OCI-LY1 (cell line): Measurements from ENCODE around the gene PRKAB1.

ENCODE experiments used
- H2AFZ ChIP-seq: fragments of 200-600 bp; sonication (generic), shearing (Covaris generic); 2 replicates; pipeline ENCODE4 v1.6.0; 2014; ENCODE audit warnings: antibody characterized with exemption, mild to moderate bottlenecking, low read length
- H3F3A ChIP-seq: fragments of 200-600 bp; sonication (generic), shearing (Covaris generic); 2 replicates; pipeline ENCODE4 v1.6.0; 2014; ENCODE audit warnings: mild to moderate bottlenecking, antibody characterized with exemption, low read length, moderate library complexity; ENCODE audit not compliant: insufficient read depth
- H3K27ac ChIP-seq: fragments of 200-600 bp; sonication (generic); 2 replicates; pipeline ENCODE4 v1.5.1; 2014; ENCODE audit warnings: low read length, mixed run types, mild to moderate bottlenecking, low read depth; ENCODE audit not compliant: poor library complexity, severe bottlenecking
- H3K27me3 ChIP-seq: fragments of 200-600 bp; sonication (generic); 2 replicates; pipeline ENCODE4 v1.6.0; 2014; ENCODE audit warnings: antibody characterized with exemption, mild to moderate bottlenecking, low read length, moderate library complexity; ENCODE audit not compliant: insufficient read depth
- H3K36me3 ChIP-seq: fragments of 200-600 bp; sonication (generic); 2 replicates; pipeline ENCODE4 v1.6.1; 2014; ENCODE audit warnings: mild to moderate bottlenecking, antibody characterized with exemption, low read length, moderate library complexity, mixed read lengths; ENCODE audit not compliant: insufficient read depth
- H3K4me1 ChIP-seq: fragments of 200-600 bp; sonication (generic); 2 replicates; pipeline ENCODE4 v1.5.1; 2014; ENCODE audit warnings: mild to moderate bottlenecking, low read length, moderate library complexity; ENCODE audit not compliant: insufficient read depth, severe bottlenecking
- H3K4me2 ChIP-seq: fragments of 200-600 bp; sonication (generic), shearing (Covaris generic); 2 replicates; pipeline ENCODE4 v1.6.1; 2014; ENCODE audit warnings: low read length
- H3K4me3 ChIP-seq: fragments of 200-600 bp; sonication (generic); 2 replicates; pipeline ENCODE4 v1.5.1; 2014; ENCODE audit warnings: low read length, low read depth, mild to moderate bottlenecking, mixed read lengths; ENCODE audit not compliant: poor library complexity, severe bottlenecking
- H3K79me2 ChIP-seq: fragments of 200-600 bp; shearing (Covaris generic); 2 replicates; pipeline ENCODE4 v1.6.1; 2016; ENCODE audit warnings: mixed run types, low read length, mixed read lengths; ENCODE audit not compliant: insufficient read depth
- H3K9ac ChIP-seq: fragments of 200-600 bp; sonication (generic), shearing (Covaris generic); 2 replicates; pipeline ENCODE4 v1.6.1; 2014; ENCODE audit warnings: mild to moderate bottlenecking, low read length, mixed read lengths
- H3K9me2 ChIP-seq: fragments of 200-600 bp; sonication (generic), shearing (Covaris generic); 2 replicates; pipeline ENCODE4 v1.6.1; 2014; ENCODE audit warnings: low read depth, mild to moderate bottlenecking, low read length, mixed read lengths
- H3K9me3 ChIP-seq: fragments of 200-600 bp; shearing (Covaris generic); 2 replicates; pipeline ENCODE4 v1.6.1; 2014; ENCODE audit warnings: low read length, mixed read lengths
- H4K20me1 ChIP-seq: fragments of 200-600 bp; sonication (generic), shearing (Covaris generic); 2 replicates; pipeline ENCODE4 v1.6.0; 2016; ENCODE audit warnings: mild to moderate bottlenecking, low read length; ENCODE audit not compliant: insufficient read depth
- EZH2 ChIP-seq: fragments of 200-600 bp; sonication (generic), shearing (Covaris generic); IDR thresholded peaks from 2 replicates; pipeline ENCODE4 v1.8.0; 2017; ENCODE audit warnings: borderline replicate concordance, mixed run types, mild to moderate bottlenecking, antibody characterized with exemption, low read length, moderate library complexity, mixed read lengths
- TF ChIP-seq, protein P1 (sequence below): fragments of 200-600 bp; sonication (generic), shearing (Covaris generic); IDR thresholded peaks from 2 replicates; pipeline ENCODE4 v1.5.1; 2017; ENCODE audit warnings: mild to moderate bottlenecking, antibody characterized with exemption, low read length, moderate library complexity, mixed read lengths

PRKAB1 gene

DNA sequence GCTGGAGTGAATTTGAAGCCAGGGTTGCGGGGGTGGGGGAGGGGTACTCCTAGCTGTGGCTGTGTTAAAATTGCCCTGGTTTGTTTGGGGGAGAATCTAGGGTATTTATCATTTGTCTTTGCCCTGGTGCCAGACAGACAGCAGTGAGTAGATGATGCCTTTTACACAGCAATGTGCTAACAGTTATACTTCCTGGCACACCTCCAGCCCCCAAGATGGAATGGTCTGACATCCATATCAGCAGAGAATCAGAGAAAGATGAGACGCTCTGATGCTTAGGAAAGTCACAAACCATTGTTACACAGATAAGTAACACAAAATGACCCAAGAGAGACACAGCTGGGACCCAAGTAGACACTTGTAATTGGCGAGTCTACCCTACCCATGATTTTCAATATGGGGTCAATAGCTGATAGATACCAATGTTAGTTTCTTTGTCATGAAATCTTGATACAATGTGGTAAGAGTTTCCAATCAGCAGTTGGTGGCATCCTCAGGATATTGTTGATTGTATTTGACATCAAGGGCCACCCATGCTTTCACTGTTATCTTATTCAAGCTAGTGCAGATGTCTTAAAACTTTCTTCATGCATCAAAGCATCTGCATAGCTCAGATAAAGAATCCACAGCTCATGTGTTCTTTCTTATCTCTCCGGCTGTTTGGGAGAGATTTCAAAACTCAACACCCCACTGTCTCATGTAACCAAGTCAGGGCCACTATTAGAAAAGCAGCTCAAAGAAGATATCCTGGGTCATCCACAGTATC is 2.6 kb upstream of the PRKAB1 start:
- no peak overlapping the region for H3K27ac ChIP-seq
- no peak overlapping the region for H3K9ac ChIP-seq
- no peaks in the 10 kb centered on the region for H3K27me3 ChIP-seq
- peak overlapping the region; percentile 95; the same call in 1 of the 2 replicates for H2AFZ ChIP-seq
- TF ChIP-seq, protein P1, sequence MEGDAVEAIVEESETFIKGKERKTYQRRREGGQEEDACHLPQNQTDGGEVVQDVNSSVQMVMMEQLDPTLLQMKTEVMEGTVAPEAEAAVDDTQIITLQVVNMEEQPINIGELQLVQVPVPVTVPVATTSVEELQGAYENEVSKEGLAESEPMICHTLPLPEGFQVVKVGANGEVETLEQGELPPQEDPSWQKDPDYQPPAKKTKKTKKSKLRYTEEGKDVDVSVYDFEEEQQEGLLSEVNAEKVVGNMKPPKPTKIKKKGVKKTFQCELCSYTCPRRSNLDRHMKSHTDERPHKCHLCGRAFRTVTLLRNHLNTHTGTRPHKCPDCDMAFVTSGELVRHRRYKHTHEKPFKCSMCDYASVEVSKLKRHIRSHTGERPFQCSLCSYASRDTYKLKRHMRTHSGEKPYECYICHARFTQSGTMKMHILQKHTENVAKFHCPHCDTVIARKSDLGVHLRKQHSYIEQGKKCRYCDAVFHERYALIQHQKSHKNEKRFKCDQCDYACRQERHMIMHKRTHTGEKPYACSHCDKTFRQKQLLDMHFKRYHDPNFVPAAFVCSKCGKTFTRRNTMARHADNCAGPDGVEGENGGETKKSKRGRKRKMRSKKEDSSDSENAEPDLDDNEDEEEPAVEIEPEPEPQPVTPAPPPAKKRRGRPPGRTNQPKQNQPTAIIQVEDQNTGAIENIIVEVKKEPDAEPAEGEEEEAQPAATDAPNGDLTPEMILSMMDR = no peak
- no peak for TF ChIP-seq EZH2
- no peaks in the 10 kb centered on the region for H3K9me3 ChIP-seq
- no peak overlapping the region for H3K4me2 ChIP-seq
- H3F3A ChIP-seq = no peaks in the 10 kb centered on the region
- H3K36me3 ChIP-seq = peaks cover 10% of the 10 kb centered on the region
- H3K4me1 ChIP-seq = peaks cover 27% of the 10 kb centered on the region
- peaks cover 11% of the 10 kb centered on the region; the same call in 1 of the 2 replicates for H3K79me2 ChIP-seq
- H3K9me2 ChIP-seq = no peaks in the 10 kb centered on the region
- no peak overlapping the region for H3K4me3 ChIP-seq
- no peaks in the 10 kb centered on the region for H4K20me1 ChIP-seq

DNA sequence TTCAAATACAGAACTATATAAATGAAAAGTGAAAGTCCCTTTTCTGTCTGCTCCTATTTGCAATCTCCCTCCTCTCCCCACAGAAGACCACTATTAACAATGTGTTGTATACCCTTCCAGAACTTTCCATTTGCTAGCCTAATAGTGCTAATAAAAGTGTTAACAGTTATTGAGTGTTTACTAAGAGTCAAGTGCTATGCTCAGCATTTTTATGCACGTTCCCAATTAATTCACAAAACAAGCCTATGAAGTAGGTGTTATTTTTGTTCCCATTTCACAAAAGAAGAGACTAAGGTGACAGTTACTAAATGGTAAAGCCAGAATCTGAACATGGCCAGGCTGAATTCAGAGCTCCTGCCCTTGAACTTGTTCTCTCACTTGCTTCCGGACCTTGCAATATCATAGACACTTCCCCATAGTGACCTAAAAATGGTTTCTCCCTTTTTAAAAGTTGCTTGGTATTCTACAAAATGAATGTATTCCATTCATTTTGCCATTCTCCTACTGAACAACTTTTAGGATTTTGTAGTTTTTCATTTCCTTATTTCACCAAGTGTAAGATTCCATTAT is 1.6 kb upstream of the PRKAB1 start:
- Histone ChIP-seq H3K4me2 (peak overlapping the region; percentile 91), H3K27ac (peak overlapping the region; percentile 82), H3K79me2 (peaks cover 11% of the 10 kb centered on the region; the same call in 1 of the 2 replicates), H4K20me1 (no peaks in the 10 kb centered on the region), H2AFZ (peak overlapping the region; percentile 95), H3K9me2 (no peaks in the 10 kb centered on the region), H3K9me3 (no peaks in the 10 kb centered on the region), H3K4me3 (peak overlapping the region; percentile 97), H3K9ac (no peak overlapping the region; the same call in 1 of the 2 replicates), H3K27me3 (no peaks in the 10 kb centered on the region), H3K36me3 (peaks cover 19% of the 10 kb centered on the region), H3K4me1 (peaks cover 34% of the 10 kb centered on the region), H3F3A (no peaks in the 10 kb centered on the region)
- TF ChIP-seq, protein P1 = no peak
- TF ChIP-seq EZH2 = no peak

DNA sequence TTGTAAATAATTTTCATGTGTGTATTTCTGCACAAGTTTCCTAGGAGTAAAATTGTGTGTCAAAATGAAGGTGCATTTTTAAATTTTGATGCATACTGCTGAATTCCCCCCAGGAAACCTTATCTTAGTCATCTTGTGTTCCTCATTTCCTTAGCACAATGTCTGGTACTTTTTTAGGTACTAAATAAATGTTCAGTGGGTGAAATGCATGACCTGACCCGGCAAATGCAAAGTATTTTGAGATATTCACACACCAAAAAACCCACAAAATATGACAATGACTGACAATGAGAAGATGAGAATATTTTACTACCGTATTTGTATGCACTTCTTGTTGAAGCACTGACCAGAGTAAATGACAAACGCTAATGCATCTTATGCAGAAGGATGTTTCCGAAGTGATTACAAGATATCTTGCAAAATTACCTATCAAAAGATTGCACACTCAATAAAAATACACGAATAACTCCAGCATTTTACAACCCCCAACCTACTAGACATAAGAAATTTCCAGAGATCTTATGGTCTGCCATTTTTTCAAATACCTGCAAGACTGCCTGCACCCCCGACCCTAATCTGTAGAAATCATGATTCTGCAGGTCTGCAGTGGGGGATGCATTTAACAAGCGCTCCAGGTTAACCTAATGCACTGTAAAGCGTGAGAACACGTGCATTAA is 895 bp upstream of the PRKAB1 start:
- Histone ChIP-seq H3K27ac (peak overlapping the region; percentile 82), H4K20me1 (no peaks in the 10 kb centered on the region), H3K4me3 (peak overlapping the region; percentile 97), H2AFZ (peak overlapping the region; percentile 95), H3K36me3 (peaks cover 27% of the 10 kb centered on the region), H3K27me3 (no peaks in the 10 kb centered on the region), H3K9ac (peak overlapping the region; percentile 61), H3K9me2 (no peaks in the 10 kb centered on the region), H3K9me3 (no peaks in the 10 kb centered on the region), H3K4me1 (peaks cover 34% of the 10 kb centered on the region), H3K4me2 (peak overlapping the region; percentile 91), H3F3A (no peaks in the 10 kb centered on the region), H3K79me2 (peaks cover 11% of the 10 kb centered on the region; the same call in 1 of the 2 replicates)
- TF ChIP-seq, protein P1 = no peak
- TF ChIP-seq EZH2 = no peak
